Testis (tissue), 2 donors: Measurements from ENCODE around the gene TBC1D5.

Experiments used
- CTCF ChIP-seq, 3 experiments: fragments of 450-650 bp in 2 of 3; fragments of 200-600 bp in 1 of 3; sonication (generic) in 1 of 3; IDR thresholded peaks; one replicate each; pipeline ENCODE4 v1.5.1; 2016 to 2019; ENCODE audit warnings: antibody characterized with exemption in 3 of 3, mild to moderate bottlenecking in 2 of 3, moderate library complexity in 1 of 3
- POLR2A ChIP-seq: fragments of 450-650 bp; IDR thresholded peaks from one replicate; pipeline ENCODE4 v1.6.1; 2017; ENCODE audit warnings: antibody characterized with exemption, mild to moderate bottlenecking, moderate library complexity

- no peak for TF ChIP-seq CTCF (IDR thresholded peaks at IDR 0.05)
- no peak for TF ChIP-seq POLR2A
Measured at GRCh38 chr3:17672506-17672905, 69.9 kb downstream of the TBC1D5 start.
